NCI-H2196 (cell line): ENCODE results near the gene TOR1AIP1.

ENCODE experiments used
- DNase-seq: peaks from one replicate; lab custom pipeline; 2025; ENCODE audit not compliant: unreplicated experiment; lab: John Stamatoyannopoulos, UW

TOR1AIP1 gene

DNA sequence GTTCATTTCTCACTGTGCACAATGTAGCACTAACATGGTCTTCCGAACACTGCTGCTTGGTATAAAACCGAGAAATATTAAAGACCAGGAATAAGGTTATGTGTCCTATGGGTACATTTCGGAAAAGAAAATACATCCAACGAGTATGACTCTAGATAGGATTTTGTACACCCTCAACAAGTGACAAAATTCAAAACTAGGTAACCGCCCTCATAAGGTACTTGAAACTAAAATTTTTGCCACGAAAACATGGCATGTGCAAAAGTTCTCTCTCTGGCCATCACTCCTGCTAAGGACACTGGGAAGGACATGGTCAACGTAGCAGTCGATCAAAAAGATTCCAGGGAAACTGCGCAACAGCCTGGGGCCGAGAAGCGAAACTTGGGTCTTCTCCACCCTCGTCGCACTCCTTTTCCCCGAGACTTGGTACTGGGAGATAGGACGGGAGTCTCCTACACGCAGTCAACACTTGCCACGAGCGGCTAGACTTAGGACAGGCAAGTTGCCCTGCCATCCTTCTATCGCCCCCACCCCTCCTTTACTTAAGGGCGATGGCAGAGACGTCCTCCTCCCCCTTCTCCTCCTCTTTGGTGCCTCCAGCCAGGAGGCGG, 338 bp upstream of the TOR1AIP1 start:
- no peak for DNase-seq

DNA sequence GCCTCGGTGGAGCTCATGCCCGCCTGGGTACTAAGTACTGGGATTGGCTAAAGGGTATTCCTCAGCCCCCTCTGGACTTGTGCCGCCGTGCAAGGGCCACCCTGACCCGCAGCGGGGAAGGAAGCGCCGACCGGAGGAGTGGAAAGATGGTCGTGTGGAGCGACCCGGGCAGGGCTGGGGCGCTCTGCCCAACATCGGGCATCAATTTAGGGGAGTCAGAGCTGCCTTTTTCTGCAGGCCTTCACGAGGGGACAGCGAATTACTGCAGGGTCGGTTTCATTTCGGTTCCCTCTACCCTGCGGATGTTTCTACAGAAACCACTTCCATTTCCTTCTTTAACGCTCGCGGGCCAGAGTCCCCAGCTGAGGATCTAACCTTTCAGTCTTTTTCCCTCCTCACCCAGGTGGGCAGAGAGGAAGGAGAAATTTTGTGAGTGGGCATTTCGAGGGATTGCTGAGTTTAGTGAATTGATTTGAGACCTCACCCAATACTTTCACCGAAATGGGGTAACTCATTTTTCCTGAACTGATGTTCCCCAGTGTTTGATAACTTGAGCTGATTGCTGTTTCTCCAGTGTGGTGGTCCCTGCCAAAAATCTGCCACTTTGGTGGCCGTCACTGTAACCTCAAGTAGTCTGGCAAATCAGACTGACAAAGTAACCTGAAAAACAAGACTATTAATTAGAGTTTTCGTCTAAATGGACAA, 1.1 kb downstream of the TOR1AIP1 start:
- DNase-seq = no peak

- DNase-seq = no peak
These were observed 1.7 kb downstream of the TOR1AIP1 start for GRCh38 chr1:179883745-179884138.

GRCh38 chr1:179888071-179888470, 6.0 kb downstream of the TOR1AIP1 start:
- DNase-seq = no peak

DNA sequence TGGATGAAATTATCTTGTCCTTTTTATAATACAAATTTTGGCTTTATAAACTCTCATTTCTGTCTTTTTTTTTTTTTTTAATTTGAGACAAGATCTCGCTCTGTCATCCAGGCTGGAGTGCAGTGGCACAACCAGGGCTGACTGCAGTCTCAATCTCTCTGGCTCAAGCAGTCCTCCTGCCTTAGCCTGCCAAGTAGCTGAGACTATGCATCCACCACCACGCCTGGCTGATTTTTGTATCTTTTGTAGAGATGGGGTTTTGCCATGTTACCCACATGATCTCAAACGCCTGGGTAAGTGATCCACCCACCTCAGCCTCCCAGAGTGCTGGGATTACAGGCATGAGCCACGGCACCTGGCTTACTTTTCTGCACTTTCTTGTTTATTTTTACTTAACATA, 7.5 kb downstream of the TOR1AIP1 start:
- DNase-seq = no peak

- no peak for DNase-seq
These were observed 28.8 kb downstream of the TOR1AIP1 start for GRCh38 chr1:179910934-179911333.

GRCh38 chr1:179911812-179912211, 29.7 kb downstream of the TOR1AIP1 start:
- DNase-seq = no peak

DNA sequence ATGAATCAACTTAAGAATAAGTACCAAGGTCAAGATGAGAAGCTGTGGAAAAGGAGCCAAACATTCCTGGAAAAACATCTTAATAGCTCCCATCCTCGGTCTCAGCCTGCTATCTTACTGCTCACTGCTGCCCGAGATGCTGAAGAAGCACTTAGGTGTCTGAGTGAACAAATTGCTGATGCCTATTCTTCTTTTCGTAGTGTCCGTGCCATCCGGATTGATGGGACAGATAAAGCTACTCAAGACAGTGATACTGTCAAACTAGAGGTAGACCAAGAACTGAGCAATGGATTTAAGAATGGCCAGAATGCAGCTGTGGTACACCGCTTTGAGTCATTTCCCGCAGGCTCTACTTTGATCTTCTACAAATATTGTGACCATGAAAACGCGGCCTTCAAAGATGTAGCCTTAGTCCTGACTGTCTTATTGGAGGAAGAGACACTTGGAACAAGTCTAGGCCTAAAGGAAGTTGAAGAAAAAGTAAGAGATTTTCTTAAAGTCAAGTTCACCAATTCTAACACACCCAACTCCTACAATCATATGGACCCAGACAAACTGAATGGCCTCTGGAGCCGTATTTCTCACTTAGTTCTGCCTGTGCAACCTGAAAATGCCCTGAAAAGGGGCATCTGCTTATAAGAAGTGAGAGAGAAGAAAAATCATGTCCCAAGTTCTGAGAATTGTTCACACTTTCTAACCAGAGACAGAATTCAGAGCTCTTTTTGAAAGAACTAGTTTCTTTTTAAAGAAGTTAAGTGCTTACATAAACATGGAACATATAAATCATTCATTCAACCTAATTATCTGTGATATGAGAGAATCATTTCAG, 35.7 kb downstream of the TOR1AIP1 start:
- DNase-seq = no peak

DNA sequence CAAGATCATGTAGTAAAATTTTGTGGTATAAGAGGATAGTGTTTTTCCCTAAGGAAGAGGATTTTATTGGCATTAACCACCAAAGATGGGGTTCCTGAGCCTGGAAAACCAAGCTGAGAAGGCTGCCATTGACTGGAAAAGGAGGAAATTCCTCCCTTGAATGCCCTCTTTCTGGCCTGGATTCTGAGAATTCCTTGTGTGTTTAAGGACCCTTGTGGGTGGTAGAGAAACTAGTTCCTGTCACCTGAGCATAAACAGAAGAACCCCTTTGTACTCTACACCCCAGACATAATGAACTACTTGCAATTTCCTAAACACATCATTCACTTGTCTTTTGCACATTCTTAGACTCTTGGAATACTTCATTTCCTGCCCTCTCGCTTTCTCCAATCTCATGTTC, 39.4 kb downstream of the TOR1AIP1 start:
- DNase-seq = no peak

- no peak for DNase-seq
These were observed 40.1 kb downstream of the TOR1AIP1 start for GRCh38 chr1:179921981-179922872.

GRCh38 chr1:179923029-179923428, 40.9 kb downstream of the TOR1AIP1 start:
- DNase-seq = no peak

- DNase-seq = no peak
These were observed 42.2 kb downstream of the TOR1AIP1 start for GRCh38 chr1:179924268-179924667.

DNA sequence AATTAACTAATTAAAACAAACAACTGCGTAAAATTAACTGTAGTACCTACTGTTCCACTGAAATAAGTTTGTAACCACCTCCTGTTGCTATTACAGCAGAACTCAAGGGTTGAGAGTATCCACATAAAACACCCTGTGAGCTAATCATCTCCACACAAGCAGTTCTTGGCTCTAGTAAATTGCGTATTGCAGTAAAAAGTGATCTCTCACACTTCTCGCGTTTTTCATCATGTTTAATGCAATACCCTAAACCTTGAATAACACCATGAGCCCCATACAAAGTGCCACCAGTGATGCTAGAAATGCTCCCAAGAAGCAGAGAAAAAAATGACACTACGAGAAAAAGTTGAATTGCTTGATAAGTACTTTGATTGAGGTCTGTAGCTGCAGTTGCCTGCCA, 43.2 kb downstream of the TOR1AIP1 start:
- DNase-seq = no peak

DNA sequence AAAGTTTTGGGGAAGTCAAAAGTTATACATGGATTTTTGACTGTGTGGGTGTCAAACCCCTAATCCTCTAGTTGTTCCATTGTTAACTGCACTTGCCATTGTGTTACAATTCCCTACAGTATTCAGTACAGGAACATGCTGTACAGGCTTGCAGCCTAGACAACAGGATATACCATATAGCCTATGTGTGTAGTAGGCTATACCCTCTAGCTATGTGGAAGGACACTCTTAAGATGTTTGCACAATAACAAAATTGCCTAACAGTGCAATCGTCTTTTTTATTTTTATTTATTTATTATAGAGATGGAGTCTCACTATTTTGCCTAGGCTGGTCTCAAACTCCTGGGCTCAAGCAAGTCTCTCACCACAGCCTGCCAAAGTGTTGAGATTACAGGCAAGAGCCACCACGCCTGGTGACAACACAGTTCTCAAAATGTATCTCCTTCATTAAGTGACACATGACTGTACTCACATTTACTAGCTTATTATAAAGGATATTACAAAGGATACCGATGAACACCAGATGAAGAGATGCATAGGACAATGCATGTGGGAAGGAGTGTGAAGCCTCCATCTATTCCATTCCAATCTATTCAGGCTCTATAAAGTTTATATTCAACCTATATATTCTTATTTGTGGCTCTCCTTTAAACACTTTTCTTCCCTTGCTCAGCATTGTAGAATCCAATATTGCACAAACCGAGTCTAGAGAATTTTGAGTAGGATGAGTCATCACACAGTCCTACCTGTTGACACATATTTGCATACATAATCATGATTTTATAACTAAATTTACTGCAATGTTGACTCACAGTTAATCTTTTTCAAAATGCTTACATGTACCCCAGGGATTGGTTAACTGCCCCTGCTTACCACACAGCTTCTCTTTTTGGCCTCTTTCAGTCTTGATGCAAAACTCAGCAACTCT, 44.1 kb downstream of the TOR1AIP1 start:
- DNase-seq = no peak

GRCh38 chr1:179926850-179927205, 44.7 kb downstream of the TOR1AIP1 start:
- DNase-seq = no peak

DNA sequence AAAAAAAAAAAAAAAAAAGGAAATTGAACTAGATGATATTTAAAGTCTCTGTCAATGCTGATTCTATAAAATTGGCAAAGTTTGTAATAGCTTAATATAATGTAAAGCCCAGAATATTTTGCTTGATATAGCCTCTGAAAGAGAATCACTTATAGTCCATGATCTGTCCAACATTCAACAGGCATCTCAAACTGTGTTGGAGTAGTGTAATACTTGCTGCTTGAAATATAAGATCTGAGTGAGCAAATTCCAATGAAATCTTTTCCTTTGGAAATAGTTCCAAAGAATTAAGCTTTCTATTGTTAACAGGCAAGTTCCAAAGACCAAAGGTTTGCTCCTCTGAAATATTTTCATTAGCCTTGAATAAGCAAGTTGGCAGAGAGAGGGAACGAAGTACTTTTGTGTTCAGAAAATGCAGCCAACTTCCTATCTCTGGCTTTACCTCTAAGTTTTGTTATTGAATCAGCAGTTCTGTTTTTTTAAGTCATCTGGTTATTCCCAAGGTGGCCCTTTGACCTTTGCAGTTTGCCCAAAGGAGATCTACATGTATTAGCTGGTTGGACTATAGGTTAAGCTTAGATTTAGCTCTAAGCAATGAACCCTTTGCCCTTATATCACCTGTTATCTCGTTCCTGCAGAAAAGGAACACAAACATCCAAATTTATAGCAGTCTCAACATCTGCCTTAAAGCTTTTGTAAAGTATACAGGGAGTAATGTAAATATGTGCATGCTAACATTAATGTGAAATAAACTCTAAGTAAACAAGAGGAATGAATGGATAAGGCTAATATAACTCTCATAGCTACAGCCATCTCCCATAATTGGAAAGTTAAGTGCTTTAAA, 48.1 kb downstream of the TOR1AIP1 start:
- DNase-seq = no peak

GRCh38 chr1:179930867-179931266, 48.8 kb downstream of the TOR1AIP1 start:
- DNase-seq = peak; percentile 13

DNA sequence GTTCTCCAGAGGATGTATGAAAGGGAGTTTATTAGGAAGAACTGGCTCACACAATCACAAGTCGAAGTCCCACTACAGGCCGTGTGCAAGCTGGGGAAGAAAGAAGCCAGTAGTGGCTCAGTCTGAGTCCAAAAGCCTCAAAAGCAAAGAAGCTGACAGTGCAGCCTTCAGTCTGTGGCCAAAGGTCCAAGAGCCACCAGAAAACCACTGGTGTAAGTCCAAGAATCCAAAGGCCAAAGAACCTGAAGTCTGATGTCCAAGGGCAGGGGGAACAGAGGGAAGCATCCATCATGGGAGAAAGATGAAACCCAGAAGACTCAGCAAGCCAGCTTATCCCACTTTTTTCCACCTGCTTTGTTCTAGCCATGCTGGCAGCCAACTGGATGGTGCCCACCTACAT, 51.1 kb downstream of the TOR1AIP1 start:
- no peak for DNase-seq

DNA sequence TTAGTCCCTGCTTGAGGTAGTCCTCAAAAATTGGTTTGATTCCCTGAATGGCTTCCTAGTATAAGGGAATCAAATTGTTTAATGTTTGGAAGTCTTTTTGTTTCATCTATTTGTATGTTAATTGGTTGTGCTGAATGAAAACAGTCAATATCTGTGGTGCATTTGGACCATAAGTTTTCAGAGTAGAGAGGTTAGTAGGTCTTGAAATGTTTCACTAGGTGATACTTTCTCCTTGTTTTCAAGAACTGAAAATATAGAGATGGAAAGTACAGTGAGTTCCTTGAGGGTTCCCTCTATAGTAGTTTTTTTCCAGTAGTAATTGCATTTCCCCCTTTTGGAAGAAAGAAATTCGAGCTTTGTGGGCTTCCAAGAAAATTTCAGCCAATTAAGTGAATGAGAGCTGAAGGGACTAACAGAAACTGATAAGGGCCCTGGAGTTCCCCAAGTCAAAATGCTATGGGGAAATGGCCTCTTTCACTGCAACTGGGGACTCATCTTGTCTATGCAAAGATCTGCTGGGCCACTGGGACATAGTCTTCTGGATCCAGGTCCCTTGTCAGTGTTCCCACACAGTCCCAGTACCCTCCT, 53.9 kb downstream of the TOR1AIP1 start:
- no peak for DNase-seq
